ENCODE measurements around the gene RELB. TPM values are rescaled to one million over a fixed set of nuclear protein-coding genes. Genes with fewer than 3 reads are reported as not detected.
A peak's percentile ranks its signal among the peaks of the same experiment; 100 is the strongest.

RELB gene
- 17.5 TPM for total RNA-seq
- long read RNA-seq, transcript RELB-202 (11 exons, 2,219 nt): major isoform, 15 of 22 reads
- long read RNA-seq, partial matches to known transcripts: 4 of 22 reads
- long read RNA-seq, other reads (novel, unspliced or antisense): 3 of 22 reads

- TF ChIP-seq CTCF (IDR thresholded peaks at IDR 0.05): no peak
- intact Hi-C loops (cut with DNase I): no loop called here
Observed at GRCh38 chr19:45001087-45001739, at the start of gene RELB. Gene RELB (plus strand): TSS chr19:45001464. CDS start chr19:45001580, 116 bp downstream.

GRCh38 chr19:44954278-44954648, 47.0 kb upstream of the RELB start:
- Histone ChIP-seq H3K4me3 (peak overlapping the region; percentile 95), H3K4me1 (peaks cover 25% of the 10 kb centered on the region), H3K27me3 (no peaks in the 10 kb centered on the region), H3K36me3 (peaks cover 12% of the 10 kb centered on the region), H3K9me3 (no peaks in the 10 kb centered on the region), H3K27ac (peak overlapping the region; percentile 89)
- no peak for TF ChIP-seq CTCF (IDR thresholded peaks at IDR 0.05)
- ATAC-seq (no peak), DNase-seq (no peak)
- intact Hi-C loops (cut with DNase I): loop anchor here (10.0 kb wide), 1 partner anchor 49 kb away; the partner anchor contains the start of gene APOE

More at GRCh38 chr19:45001087-45001739, at the start of gene RELB:
- peak within 1 kb of the TSS; percentile 76 for H3K4me3 ChIP-seq
- ATAC-seq: peak; percentile 64
- H3K36me3 ChIP-seq: peaks cover 2% of the 10 kb centered on the region
- no peaks in the 10 kb centered on the region for H3K9me3 ChIP-seq
- peaks cover 10% of the 10 kb centered on the region for H3K4me1 ChIP-seq
- no peaks in the 10 kb centered on the region for H3K27me3 ChIP-seq
- H3K27ac ChIP-seq: peak within 1 kb of the TSS; percentile 92
- DNase-seq: peak; percentile 98

- intact Hi-C loops (cut with DNase I): loop anchor here (10.0 kb wide), 1 partner anchor 50 kb away; the partner anchor contains the start of gene APOE
Observed at GRCh38 chr19:44954649-44955504, 46.4 kb upstream of the RELB start, which contains the start of gene CLPTM1. Gene CLPTM1 (plus strand): TSS chr19:44955380. CDS start chr19:44955396, 16 bp downstream.

GRCh38 chr19:44955505-44956439, 45.5 kb upstream of the RELB start:
- no peak for TF ChIP-seq CTCF (IDR thresholded peaks at IDR 0.05)
- Histone ChIP-seq H3K9me3 (no peaks in the 10 kb centered on the region), H3K27ac (peak overlapping the region; percentile 89), H3K36me3 (peaks cover 5% of the 10 kb centered on the region), H3K27me3 (no peaks in the 10 kb centered on the region), H3K4me3 (peak overlapping the region; percentile 95), H3K4me1 (peaks cover 25% of the 10 kb centered on the region)
- intact Hi-C loops (cut with DNase I): loop anchor here (10.0 kb wide), 1 partner anchor 51 kb away; the partner anchor contains the start of gene APOE
- ATAC-seq: no peak
- DNase-seq: no peak

More at GRCh38 chr19:44954649-44955504, 46.4 kb upstream of the RELB start, which contains the start of gene CLPTM1:
- TF ChIP-seq CTCF (IDR thresholded peaks at IDR 0.05): no peak
- peaks cover 7% of the 10 kb centered on the region for H3K36me3 ChIP-seq
- H3K27me3 ChIP-seq: no peaks in the 10 kb centered on the region
- H3K9me3 ChIP-seq: no peaks in the 10 kb centered on the region
- H3K4me3 ChIP-seq: peak within 1 kb of the TSS; percentile 95
- H3K27ac ChIP-seq: peak within 1 kb of the TSS; percentile 89
- H3K4me1 ChIP-seq: peaks cover 25% of the 10 kb centered on the region
- ATAC-seq (peak; percentile 96), DNase-seq (peak; percentile 99)

Data from upper lobe of right lung (tissue), 1 donor.